GM18519 (cell line): ENCODE measurements around the gene SLC25A38.
"Not testable (repeated sequence)": the region's sequence is repeated elsewhere in the genome, so short reads cannot be mapped to it uniquely, and the experiment has no call there.

Experiments
- ATAC-seq: cut with Tn5 transposase; IDR thresholded peaks from one replicate; pipeline ENCODE4 v1.9.1; 2021; ENCODE audit warnings: mild to moderate bottlenecking, moderate library complexity; ENCODE audit not compliant: unreplicated experiment, low FRiP score

The SLC25A38 gene, protein sequence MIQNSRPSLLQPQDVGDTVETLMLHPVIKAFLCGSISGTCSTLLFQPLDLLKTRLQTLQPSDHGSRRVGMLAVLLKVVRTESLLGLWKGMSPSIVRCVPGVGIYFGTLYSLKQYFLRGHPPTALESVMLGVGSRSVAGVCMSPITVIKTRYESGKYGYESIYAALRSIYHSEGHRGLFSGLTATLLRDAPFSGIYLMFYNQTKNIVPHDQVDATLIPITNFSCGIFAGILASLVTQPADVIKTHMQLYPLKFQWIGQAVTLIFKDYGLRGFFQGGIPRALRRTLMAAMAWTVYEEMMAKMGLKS

DNA sequence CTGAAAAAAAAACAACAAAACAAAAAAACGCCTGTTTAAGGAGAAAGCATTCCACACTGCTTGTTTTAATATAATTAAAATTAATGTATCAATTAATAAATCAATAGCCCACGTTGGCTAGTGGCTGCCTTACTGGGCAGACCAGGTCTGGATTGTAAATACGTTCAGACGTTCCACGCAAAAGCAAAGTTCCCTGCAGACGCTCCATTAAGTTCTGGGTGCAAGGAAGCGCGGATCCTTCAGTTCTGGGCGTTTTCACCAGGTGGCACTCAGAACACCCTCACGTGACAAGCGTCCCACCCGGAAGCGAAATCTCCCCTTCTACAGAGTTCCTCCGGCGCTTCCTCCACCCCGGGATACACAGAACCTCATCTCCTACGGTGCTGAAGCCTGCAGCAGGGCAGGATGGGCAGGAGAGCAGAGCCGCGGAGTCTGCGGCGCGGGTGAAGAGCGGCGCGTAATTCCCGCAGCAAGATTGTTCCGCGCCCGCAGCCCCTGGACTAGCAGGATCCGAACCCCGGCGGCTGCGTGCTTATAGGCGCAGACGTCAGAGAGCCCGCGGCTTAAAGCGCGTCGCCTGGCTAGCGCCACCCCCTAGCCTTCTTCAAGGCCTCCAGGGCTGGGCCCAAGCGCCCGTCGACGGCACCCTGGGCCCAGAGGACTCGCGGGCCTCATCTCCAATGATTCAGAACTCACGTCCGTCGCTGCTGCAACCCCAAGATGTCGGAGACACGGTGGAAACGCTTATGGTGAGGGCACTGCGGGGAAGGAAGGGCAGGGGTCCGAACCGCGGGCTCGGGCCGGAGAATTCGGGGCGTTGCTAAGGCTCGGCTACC lies at the start of gene SLC25A38:
Gene SLC25A38 (plus strand): TSS at position 326 of the 836 bp plus-strand sequence. CDS start 355 bp downstream, at position 681.
- peak; percentile 63 for ATAC-seq

DNA sequence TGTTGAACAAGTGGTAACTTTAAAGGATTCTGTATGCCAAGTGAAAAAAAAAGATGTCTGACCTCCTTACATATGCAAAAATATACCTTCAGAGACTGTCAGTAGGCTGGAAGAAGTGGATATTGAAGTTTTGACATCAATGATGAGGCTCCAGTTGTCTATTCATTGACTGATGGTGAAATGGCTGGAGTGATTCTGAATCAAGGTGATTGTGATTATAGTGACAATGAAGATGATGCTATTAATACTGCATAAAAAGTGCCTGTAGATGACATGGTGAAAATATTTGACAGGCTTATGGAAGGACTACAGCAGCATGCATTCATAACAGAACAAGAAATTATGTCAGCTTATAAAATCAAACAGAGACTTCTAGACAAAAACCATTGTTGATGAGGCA lies 49.6 kb upstream of the SLC25A38 start:
- ATAC-seq = no peak

DNA sequence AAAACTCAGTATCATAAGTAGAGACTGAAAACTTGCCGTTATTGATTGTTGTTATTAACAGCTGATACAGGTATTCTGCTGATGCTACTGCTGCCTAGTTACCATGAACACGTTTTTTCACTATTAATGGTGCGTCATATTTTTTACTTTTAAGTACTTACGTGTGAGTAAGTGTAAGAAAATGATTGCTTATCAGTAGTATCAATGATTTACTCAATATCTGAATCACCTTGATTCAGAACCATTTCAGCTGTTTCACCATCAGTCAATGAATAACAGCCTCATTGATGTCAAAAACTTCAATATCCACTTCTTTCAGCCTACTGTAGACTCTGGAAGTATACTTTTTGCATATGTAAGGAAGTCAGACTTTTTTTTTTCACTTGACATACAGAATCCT lies 49.0 kb upstream of the SLC25A38 start:
- ATAC-seq = no peak

DNA sequence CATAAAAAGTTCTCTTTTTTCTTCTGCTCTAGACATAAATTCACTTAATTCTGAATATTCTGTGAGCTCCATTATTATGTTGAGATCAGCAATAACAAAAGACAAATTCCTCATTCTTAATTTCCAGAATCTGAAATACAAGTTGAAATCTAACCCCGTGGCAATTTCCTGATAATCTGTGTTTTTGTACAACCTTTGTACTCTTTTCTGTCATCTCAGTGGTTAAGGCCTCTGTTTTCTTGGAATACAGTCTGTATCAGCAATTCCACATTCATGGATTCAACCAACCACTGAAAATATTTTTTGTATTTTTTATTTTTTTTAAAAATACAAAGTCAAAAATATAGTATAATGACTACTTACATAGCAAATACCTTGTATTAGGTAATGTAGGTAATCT lies 45.0 kb upstream of the SLC25A38 start:
- no peak for ATAC-seq

DNA sequence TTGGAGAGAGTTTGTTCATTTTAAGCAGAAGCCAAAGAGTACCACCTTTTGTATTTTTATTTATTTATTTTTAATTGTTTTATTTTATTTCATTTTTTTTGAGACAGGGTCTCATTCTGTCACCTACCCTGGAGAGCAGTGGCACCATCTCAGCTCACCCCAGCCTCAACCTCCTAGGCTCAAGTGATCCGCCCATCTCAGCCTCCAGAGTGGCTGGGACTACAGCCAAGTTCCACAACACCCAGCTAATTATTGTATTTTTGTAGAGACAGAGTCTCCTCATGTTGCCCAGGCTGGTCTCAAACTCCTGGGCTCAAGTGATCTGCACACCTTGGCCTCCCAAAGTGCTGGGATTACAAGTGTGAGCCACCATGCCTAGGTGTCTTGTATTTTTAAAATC lies 44.1 kb upstream of the SLC25A38 start:
- no peak for ATAC-seq

DNA sequence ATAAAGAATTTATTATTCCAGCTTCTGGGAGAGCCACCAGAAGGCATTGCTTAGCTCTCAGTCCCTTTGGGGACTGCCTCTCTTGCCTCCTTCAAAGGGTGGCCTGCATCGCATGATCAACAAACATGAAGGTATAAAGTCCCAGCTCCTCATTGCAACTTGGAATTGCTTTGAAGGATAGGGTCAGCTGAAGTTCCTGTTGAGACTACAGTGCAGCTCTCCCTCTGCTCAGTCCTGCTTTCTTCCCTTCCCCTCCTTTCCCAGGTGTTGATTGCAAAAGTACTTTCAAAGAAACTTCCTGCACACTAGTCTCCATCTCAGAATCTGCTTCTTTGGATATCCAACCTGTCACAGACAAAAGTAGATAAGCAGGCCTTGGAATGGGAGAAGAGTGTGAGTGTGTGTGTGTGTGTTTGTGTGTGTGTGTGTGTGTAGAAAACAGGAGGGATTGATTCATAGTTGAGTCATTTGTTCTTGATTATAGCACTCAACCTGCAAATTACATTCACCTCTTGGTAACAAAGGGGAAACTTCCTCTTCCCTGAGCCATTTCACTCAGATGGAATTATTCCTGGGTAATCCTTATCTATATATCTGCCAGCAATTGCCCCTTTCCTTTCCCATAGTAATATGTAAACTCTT lies 40.0 kb upstream of the SLC25A38 start:
- no peak for ATAC-seq

DNA sequence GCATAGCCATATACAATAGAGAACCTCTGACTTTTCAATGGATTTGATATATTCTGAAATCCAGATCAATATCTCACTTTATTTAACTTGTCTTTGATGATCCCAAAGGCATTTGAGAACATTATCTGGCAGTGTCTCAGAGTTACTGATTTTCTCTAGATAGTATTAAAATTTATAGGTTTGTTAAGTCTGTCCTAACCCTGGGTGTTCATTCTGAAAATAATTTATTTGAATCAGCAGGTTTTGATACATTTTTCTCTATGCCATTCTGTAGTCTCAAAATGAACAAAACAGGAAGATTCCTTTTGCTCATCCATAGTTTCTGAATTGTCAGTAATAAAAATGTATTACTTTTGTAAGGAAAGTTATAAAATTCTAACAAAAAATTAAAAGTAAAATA lies 39.4 kb upstream of the SLC25A38 start:
- no peak for ATAC-seq

DNA sequence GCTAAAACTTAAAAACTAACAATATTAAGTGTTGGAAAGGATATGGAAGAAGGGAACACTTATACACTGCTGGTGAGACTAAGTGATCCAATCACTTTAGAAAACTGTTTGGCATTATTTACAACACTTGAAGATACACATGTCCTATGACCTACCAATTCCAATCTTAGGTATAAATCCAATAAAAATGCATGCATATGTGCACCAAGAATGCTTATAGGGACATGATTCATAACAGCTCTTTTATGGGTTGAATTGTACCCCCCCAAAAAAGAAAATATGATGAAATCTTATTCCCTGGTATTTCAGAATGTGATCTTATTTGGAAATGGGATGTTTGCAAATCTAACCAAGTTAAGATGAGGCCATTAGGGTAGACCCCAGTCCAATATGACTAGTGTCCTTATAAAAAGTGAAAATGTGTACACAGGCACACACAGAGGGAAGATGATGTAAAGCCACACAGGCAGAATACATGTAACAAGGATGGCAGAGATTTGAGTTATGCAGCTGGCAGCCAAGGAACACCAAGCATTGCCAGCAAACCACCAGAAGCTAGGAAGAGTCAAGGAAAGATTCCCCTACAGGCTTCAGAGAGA lies 38.3 kb upstream of the SLC25A38 start:
- no peak for ATAC-seq

DNA sequence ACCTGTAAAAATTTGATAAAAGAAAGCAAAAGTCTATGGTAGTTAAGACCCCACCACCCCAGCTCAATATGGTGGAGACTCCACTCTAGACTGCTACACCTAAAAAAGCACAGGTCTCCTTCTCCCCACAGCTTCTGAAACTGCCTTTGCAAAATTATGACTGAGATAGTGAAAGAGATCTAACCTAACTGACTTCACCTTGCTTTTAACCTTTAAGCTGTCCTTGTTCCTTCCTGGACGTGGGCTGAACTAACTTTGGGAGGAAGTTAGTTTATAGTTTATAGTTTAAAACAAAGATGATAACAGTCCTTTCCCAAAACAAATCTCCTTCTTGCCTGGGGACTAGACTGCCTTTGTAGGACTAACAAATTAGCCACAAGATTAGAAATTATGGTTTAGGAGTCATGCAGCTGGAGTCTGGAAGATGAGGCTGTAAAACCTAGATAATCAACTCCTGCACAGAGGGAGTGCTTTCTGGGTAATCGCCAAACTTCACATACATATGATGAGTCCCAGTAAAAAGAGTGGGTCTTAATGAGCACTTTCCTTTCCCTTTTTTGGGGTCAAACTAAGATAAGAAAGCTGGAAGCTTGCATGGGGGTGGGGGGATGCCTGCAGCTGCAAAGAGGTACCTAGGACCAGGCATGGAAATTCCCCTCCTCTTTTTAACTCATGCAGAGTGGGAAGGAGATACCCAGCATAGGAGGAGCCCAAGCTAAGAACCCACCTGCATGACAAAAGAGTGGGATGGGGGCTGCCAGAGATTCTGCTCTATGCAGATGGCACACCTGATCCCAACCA lies 36.2 kb upstream of the SLC25A38 start:
- ATAC-seq = peak; percentile 83

DNA sequence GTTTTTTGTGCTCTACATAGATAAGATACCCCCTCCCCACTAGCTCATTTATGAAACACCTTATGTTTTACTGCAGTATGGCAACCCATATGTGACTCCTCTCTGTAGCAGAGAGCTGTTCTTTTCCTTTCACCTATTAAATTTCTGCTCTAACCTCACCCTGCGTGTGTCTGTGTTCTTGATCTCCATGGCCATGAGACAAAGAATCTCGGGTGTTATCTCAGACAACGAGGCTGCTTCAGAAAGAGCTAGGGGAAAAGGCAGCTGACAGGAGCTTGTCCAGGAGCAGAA lies 35.6 kb upstream of the SLC25A38 start:
- ATAC-seq = no peak

DNA sequence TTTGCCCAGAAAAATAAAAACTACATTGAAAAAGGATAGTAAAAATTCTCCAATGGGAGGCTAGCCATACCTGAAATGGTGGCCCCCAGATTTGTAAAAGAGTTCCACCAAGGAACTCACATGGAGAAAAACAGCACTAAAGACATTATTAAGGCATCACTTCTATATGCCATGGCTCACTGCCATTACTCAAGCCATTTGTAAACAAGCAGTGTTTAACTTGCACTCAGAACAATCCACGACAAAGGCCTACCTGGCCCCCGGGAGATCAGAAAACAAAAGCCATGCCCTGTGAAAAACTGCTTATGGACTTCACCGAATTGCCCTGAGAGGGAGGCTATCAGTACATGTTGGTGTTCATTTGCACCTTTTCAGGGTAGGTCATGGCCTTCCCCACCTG lies 34.1 kb upstream of the SLC25A38 start:
- no peak for ATAC-seq

DNA sequence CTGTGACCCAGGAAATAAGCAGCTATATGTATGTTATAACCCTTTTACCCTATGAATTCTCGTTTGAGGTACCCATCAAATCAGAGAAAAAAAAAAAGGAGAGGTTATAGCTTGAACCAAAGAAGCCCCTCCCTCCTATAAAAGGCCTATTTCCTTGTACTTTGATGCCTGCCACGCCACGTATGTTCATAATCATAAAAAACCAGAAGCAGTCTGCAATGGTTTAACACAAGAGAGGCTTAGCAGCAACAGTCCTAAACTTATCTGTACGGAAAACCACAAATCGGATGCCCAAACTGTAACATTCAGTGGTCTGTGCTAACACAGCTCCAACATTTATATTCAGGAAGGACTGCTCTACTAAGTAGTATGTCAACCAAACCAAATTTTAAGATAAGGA lies 32.5 kb upstream of the SLC25A38 start:
- ATAC-seq = no peak

DNA sequence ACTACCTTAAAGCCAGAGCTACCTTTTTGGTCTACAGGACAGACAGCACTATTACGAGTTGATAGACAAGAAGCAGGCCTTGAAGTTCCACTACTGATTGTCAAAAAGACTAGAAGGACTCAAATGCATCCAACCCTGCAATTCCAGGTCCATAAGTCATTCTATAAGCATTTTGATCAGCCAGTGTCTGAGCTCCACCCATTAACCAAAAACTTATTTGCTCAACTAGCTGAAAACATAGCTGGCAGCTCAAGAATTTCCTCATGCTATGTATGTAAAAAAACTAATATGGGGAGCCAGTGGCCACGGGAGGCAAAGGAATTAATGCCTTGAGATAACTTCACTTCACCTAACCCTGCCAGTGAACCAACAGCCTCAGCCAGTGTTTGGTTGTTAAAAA lies 32.0 kb upstream of the SLC25A38 start:
- not testable (repeated sequence) for ATAC-seq

DNA sequence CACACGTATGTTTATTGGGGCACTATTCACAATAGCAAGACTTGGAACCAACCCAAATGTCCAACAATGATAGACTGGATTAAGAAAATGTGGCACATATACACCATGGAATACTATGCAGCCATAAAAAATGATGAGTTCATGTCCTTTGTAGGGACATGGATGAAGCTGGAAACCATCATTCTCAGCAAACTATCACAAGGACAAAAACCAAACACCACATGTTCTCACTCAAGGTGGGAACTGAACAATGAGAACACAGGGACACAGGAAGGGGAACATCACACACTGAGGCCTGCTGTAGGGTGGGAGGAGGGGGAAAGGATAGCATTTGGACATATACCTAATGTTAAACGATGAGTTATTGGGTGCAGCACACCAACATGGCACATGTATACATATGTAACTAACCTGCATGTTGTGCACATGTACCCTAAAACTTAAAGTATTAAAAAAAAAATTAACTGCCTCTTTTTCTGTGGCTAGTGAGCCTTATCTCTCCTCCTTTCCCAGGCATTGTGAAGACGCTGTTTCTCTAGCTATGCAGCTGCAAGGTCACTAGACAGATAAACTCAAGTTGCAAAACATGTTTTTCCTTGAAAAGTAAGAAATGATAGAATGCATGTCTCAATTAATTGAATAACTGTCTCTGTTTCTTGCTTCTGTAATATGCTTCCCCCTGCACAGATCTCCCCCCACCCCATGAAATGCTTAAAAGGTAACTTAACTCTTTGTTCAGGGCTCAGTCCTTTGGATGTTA lies 29.8 kb upstream of the SLC25A38 start:
- not testable (repeated sequence) for ATAC-seq

DNA sequence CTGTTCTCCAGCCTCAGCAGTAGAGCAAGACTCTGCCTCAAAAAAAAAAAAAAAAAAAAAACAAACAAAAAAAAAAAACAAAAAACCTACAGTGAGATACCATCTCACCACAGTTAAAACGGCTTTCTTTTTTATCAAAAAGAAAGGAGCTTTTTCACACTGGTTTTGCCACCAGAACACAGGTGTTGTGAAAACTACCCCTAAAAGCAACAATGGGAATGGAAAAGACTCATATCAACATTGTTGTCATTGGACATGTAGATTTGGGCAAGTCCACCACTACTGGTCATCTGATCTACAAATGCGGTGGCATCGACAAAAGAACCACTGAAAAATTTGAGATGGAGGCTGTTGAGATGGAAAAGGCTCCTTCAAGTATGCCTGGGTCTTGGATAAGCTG lies 24.8 kb upstream of the SLC25A38 start:
- no peak for ATAC-seq

DNA sequence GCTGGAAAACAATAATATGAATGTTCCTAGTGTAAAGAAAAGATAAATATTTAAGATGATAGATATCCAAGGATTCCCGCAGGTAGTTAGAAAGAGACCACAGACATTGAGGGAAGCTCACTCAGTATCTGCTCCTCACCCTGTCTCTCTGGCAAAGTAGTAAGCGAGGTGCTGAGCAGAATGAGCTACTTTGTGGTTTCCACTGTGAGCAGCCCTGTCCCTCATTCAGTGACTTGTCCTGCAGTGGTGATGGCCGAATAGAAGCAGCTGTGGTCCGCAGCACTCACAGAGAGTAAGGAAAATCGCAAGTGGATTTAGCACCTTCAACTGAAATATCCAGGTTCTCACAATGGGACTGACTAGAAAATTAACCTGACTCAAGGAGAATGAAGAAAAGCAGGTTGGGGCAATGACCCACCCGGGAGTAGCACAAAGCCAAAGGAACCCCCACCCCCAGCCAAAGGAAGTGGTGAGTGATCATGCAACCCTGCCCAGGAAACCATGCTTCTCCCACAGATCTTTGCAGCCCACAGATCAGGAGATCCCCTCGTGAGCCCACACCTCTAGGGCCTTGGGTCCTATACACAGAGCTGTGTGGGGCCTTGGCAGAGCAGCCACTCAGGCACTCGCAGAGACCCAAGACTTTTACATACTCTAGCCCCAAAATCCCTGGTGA lies 21.8 kb upstream of the SLC25A38 start:
- ATAC-seq = no peak

DNA sequence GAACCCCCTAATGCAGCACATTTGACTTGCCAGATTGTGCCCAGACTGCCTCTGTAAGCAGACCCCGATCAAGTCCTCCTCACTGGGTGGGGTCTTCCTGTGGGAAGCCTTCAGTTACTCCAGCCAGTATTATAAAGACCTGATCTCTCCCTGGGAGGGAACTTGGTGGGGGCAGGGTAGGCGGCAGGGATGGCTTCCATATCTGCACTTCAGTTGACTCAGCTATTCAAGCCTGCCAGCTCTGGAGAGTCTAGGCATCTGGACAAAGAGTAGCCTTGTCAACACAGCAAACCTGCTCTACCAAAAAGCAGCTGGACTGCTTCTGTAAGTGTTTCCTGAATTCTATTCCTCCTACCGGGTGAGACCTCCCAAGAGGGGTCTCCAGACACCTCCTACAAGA lies 21.0 kb upstream of the SLC25A38 start:
- ATAC-seq = no peak

DNA sequence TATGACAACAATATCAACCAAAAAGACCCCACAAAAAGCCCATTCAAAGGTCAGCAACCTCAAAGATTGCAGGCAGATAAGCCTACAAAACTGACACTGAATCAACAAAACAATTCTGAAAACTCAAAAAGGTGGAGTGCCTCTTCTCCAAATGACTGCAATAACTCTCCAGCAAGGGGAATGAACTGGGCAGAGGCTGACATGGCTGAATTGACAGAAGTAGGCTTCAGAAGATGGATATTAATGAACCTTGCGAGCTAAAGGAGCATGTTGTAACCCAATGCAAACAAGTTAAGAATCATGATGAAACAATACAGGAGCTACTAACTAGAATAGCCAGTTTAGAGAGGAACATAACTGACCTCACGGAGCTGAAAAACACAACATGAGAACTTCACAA lies 20.4 kb upstream of the SLC25A38 start:
- ATAC-seq = no peak

DNA sequence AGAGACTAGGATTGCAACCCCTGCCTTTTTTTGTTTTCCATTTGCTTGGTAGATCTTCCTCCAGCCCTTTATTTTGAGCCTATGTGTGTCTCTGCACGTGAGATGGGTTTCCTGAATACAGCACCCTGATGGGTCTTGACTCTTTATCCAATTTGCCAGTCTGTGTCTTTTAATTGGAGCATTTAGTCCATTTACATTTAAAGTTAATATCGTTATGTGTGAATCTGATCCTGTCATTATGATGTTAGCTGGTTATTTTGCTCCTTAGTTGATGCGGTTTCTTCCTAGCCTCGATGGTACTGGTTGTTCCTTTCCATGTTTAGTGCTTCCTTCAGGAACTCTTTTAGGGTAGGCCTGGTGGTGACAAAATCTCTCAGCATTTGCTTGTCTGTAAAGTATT lies 12.7 kb upstream of the SLC25A38 start:
- ATAC-seq = not testable (repeated sequence)
